ENCODE data around the gene C12orf42. TPM values are rescaled to one million over a fixed set of nuclear protein-coding genes. Genes with fewer than 3 reads are reported as not detected.

The C12orf42 gene
- total and polyA plus RNA-seq, 10 of the 15 experiments (the other 5 are each of a cell fraction or from before 2014, with no cell fraction given): 1.4 to 7.0 (median 2.4) TPM

DNA sequence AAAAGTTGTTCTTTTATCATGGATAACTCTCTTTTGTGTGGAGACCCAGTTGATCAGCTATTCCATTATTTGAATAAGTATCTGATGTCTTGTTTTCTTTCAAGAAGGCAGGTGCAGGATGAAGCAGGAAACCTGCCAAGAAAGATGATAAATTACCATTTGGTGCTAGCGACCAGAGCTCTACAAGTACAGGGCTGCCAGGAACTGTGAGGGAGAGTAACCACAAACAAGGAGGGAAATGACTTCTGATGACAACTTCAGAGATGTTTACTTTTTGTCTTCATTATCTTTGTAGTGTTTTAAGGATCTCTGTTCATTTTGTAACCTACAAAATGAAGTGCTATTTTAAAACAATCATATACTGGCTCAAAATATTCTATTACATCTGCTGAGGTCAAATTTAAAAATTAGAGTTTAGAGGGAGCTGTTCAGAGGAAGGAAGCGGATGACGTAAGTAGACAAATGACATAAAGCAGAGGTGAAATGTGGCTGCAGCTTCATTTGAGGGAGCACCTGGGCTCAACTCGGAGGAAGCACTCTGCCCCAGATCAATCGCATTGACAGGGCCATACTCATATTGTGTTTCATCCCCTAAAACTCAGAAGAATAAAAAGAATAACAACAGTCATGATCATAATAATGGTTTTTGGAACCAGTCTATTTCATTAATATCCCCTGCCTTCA, 226.8 kb downstream of the C12orf42 start (continued):
- TF ChIP-seq CHD1 (IDR thresholded peaks at IDR 0.05; ENCODE audit: low read depth, low read length) (no peak), KDM1A (IDR thresholded peaks at IDR 0.05; ENCODE audit: borderline replicate concordance) (no peak), JUNB (IDR thresholded peaks at IDR 0.05) (peak; percentile 51), EZH2 (IDR thresholded peaks at IDR 0.05; ENCODE audit: borderline replicate concordance, control insufficient read depth, low read depth, low read length) (no peak), HCFC1 (IDR thresholded peaks at IDR 0.05; ENCODE audit: low read length) (no peak), SREBF2 (IDR thresholded peaks at IDR 0.05; ENCODE audit: low read length) (no peak), EGR1 (IDR thresholded peaks at IDR 0.05; ENCODE audit: borderline replicate concordance in 1 of 2, low read depth in 2 of 2, low read length in 2 of 2) (no peak), IKZF1 (conservative IDR thresholded peaks at IDR 0.05) (peak; percentile 33; the same call in 1 of the 2 replicates), ATF7 (IDR thresholded peaks at IDR 0.05; ENCODE audit: low read depth) (0 out of 2 replicates have a peak, but pooled peaks have one; percentile 18), RUNX3 (IDR thresholded peaks at IDR 0.05; ENCODE audit: low read length) (peak; percentile 79), STAT3 (IDR thresholded peaks at IDR 0.05; ENCODE audit: low read depth, low read length) (no peak), NBN (IDR thresholded peaks at IDR 0.05) (no peak), NRF1 (conservative IDR thresholded peaks at IDR 0.05; ENCODE audit: low read depth, low read length) (no peak), PAX5 (IDR thresholded peaks at IDR 0.05; ENCODE audit: borderline replicate concordance, low read depth, low read length) (no peak), EP300 (IDR thresholded peaks at IDR 0.05; ENCODE audit: borderline replicate concordance in 1 of 2, control insufficient read depth in 1 of 2, low read depth in 2 of 2, low read length in 2 of 2) (0 out of 4 replicates have a peak, but pooled peaks of 1 of the 2 experiments have one; percentile 9), BHLHE40 (IDR thresholded peaks at IDR 0.05; ENCODE audit: borderline replicate concordance in 1 of 2, low read depth in 2 of 2, low read length in 1 of 2) (0 out of 4 replicates have a peak, but pooled peaks of 1 of the 2 experiments have one; percentile 11), ETV6 (conservative IDR thresholded peaks at IDR 0.05 in 1 of 2, IDR thresholded peaks at IDR 0.05 in 1 of 2; ENCODE audit: borderline replicate concordance in 1 of 2, low read depth in 1 of 2) (peak in 1 of 2 experiments; percentile 63; a peak in 2 of 4 replicates)
- TF ChIP-seq, protein P1, sequence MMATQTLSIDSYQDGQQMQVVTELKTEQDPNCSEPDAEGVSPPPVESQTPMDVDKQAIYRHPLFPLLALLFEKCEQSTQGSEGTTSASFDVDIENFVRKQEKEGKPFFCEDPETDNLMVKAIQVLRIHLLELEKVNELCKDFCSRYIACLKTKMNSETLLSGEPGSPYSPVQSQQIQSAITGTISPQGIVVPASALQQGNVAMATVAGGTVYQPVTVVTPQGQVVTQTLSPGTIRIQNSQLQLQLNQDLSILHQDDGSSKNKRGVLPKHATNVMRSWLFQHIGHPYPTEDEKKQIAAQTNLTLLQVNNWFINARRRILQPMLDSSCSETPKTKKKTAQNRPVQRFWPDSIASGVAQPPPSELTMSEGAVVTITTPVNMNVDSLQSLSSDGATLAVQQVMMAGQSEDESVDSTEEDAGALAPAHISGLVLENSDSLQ (IDR thresholded peaks at IDR 0.05): peak; percentile 62

All from GM12878 (cell line).